K562 (cell line): ENCODE results near the gene STAMBPL1. TPM values are rescaled to one million over a fixed set of nuclear protein-coding genes. Genes with fewer than 3 reads are reported as not detected.

Experiments
- ATAC-seq: fragments of 200-7000 bp; cut with Tn5 transposase; 3 replicates; pipeline ENCODE4 v1.9.1; 2020; ENCODE audit warnings: moderate library complexity
- BruUV-seq: library from RNA; stranded (reverse); fragments of 400-500 nt; replicated peaks from 2 replicates; lab custom pipeline; 2021; lab: Mats Ljungman, UMichigan
- CTCF ChIA-PET: fragments of 300-600 bp; formaldehyde crosslinking; extraction: SDS; loops from one replicate; lab custom pipeline; 2021; ENCODE audit warnings: low intra/inter-chr PET ratio; lab: Yijun Ruan, JAX
- POLR2A ChIA-PET: fragments of 300-600, 350-650 bp; sonication (Branson Sonifier 250); formaldehyde crosslinking; extraction: SDS; loops from one replicate; lab custom pipeline; 2021; ENCODE audit warnings: antibody characterized with exemption, inconsistent platforms; lab: Yijun Ruan, JAX
- DNase-seq, 4 experiments: peaks; one replicate each; pipeline versions ENCODE4 v3.0.0 to v3.0.0-alpha.2; 2011 to 2018; ENCODE audit warnings: low spot score in 3 of 4, mixed read lengths in 3 of 4; ENCODE audit errors: extremely low read depth in 1 of 4
- FAIRE-seq: peaks from 2 replicates; lab custom pipeline; 2011; peaks lifted over from hg19 to GRCh38; lab: Jason Lieb, UNC
- H2AFZ ChIP-seq: 2 replicates; pipeline ENCODE4 v1.6.0; 2011; ENCODE audit warnings: low read depth, low read length, control low read depth, inconsistent platforms
- H3K27ac ChIP-seq: fragments of 200-600 bp; 3 replicates; pipeline ENCODE4 v1.8.0; 2011; ENCODE audit warnings: low read depth, mild to moderate bottlenecking, control low read depth, inconsistent platforms, low read length, moderate library complexity, mixed read lengths; ENCODE audit errors: extremely low read depth
- H3K27me3 ChIP-seq, 2 experiments: fragments of 300-600 bp in 1 of 2; 2 replicates in 1 of 2; 3 replicates in 1 of 2; pipeline versions ENCODE4 v1.6.0 to v1.8.0; 2011; ENCODE audit warnings: inconsistent platforms in 2 of 2, low read length in 2 of 2, mild to moderate bottlenecking in 1 of 2, mixed read lengths in 1 of 2, moderate library complexity in 1 of 2; ENCODE audit not compliant: control insufficient read depth in 2 of 2, insufficient read depth in 2 of 2
- H3K36me3 ChIP-seq: fragments of 300-600 bp; 3 replicates; pipeline ENCODE4 v1.8.0; 2011; ENCODE audit warnings: mild to moderate bottlenecking, low read length, inconsistent platforms; ENCODE audit not compliant: control insufficient read depth, insufficient read depth
- H3K4me1 ChIP-seq, 2 experiments: fragments of 200-600 bp in 1 of 2; replicated peaks in 1 of 2; 2 replicates in 1 of 2; 3 replicates in 1 of 2; pipeline versions ENCODE4 v1.5.1 to v1.8.0; 2011; ENCODE audit warnings: inconsistent platforms in 2 of 2, low read length in 2 of 2, mild to moderate bottlenecking in 1 of 2, mixed read lengths in 1 of 2, moderate library complexity in 1 of 2; ENCODE audit not compliant: control insufficient read depth in 2 of 2, insufficient read depth in 2 of 2
- H3K4me2 ChIP-seq: 2 replicates; pipeline ENCODE4 v1.6.1; 2011; ENCODE audit warnings: low read length, control low read depth, inconsistent platforms, mixed read lengths; ENCODE audit not compliant: insufficient read depth
- H3K4me3 ChIP-seq: fragments of 200-600 bp; sonication (generic), shearing (Covaris generic); 2 replicates; pipeline ENCODE4 v1.5.1; 2016; ENCODE audit warnings: control low read depth, inconsistent platforms
- H3K79me2 ChIP-seq: fragments of 200-600 bp; 3 replicates; pipeline ENCODE4 v1.8.0; 2011; ENCODE audit warnings: low read length, inconsistent platforms; ENCODE audit not compliant: control insufficient read depth, insufficient read depth
- H3K9ac ChIP-seq, 2 experiments: 2 replicates each; pipeline versions ENCODE4 v1.6.0 to v1.6.1; 2011; ENCODE audit warnings: low read depth in 2 of 2, low read length in 2 of 2, control low read depth in 1 of 2, inconsistent platforms in 1 of 2, mild to moderate bottlenecking in 1 of 2, mixed read lengths in 1 of 2; ENCODE audit not compliant: insufficient read depth in 1 of 2
- H3K9me1 ChIP-seq: one replicate; pipeline ENCODE4 v1.6.0; 2011; ENCODE audit warnings: inconsistent platforms, mild to moderate bottlenecking, low read length, moderate library complexity; ENCODE audit not compliant: control insufficient read depth, insufficient read depth
- H3K9me3 ChIP-seq: replicated peaks from 2 replicates; pipeline ENCODE4 v1.5.1; 2011; ENCODE audit warnings: low read depth, low read length, inconsistent platforms; ENCODE audit not compliant: control insufficient read depth, insufficient read depth
- H4K20me1 ChIP-seq: replicated peaks from 2 replicates; pipeline ENCODE4 v1.6.1; 2011; ENCODE audit warnings: low read length, inconsistent platforms, mixed read lengths; ENCODE audit not compliant: control insufficient read depth, insufficient read depth
- HEY1 ChIP-seq: fragments of 250-450 bp; sonication (Bioruptor Pico); IDR thresholded peaks from 2 replicates; pipeline ENCODE4 v1.5.0; 2020; ENCODE audit warnings: mild to moderate bottlenecking, moderate library complexity, borderline replicate concordance
- MAFF ChIP-seq: IDR thresholded peaks from 2 replicates; pipeline ENCODE4 v1.6.1; 2012; ENCODE audit warnings: low read length, improper control_type of control experiment
- SMARCA5 ChIP-seq: fragments of 450-650 bp; IDR thresholded peaks from 2 replicates; pipeline ENCODE4 v1.6.1; 2016
- WGBS: fragments of 100-300 bp; shearing (Covaris generic); methylation state at CpG from one replicate; pipeline ENCODE4 v1.1.6; 2016; ENCODE audit warnings: low coverage, mixed read lengths; ENCODE audit not compliant: insufficient coverage; ENCODE audit errors: missing lambda C conversion rate; 5-methylcytosine and 5-hydroxymethylcytosine counted together
- in situ Hi-C: fragments of 300-500 bp; cut with MboI; formaldehyde crosslinking; loops from 4 replicates; pipeline ENCODE4 v1.15.0; 2018; ENCODE audit warnings: inconsistent platforms, mixed read lengths
- intact Hi-C: fragments of 100-400 bp; cut with micrococcal nuclease; formaldehyde crosslinking; loops from 2 replicates; pipeline ENCODE4 v1.14.2; 2022
- polyA plus RNA-seq, 8 experiments: library from polyadenylated mRNA; depleted of rRNA in 4 of 8; stranded (reverse) in 5 of 8; unstranded in 3 of 8; fragments of >200 nt; fragmentation: Nextera tagmentation in 2 of 8; fragmentation: Illumina TruSeq in 1 of 8; extraction: Ambion mirVana in 2 of 8; extraction: Trizol in 1 of 8; gene quantifications; 2 replicates each; pipeline versions ENCODE4 v1.2.1 to v1.2.3, GENCODE V29; 2011 to 2014; ENCODE audit warnings: inconsistent platforms in 1 of 8, missing spikeins in 1 of 8
- total RNA-seq, 7 experiments: library from RNA; depleted of rRNA in 6 of 7; stranded (reverse); fragments of >200 nt in 6 of 7; fragmentation: Illumina TruSeq in 2 of 7; extraction: Trizol in 2 of 7; gene quantifications; 2 replicates each; pipeline versions ENCODE4 v1.2.1 to v1.2.3, GENCODE V29; 2011 to 2021; ENCODE audit warnings: low replicate concordance in 1 of 7
- TF ChIP-seq, protein P1 (sequence below): fragments of 450-650 bp; IDR thresholded peaks from 2 replicates; pipeline ENCODE4 v1.6.1; 2016; ENCODE audit warnings: mild to moderate bottlenecking, moderate library complexity

STAMBPL1 gene
- total and polyA plus RNA-seq, 9 of the 15 experiments (the other 6 are each of a cell fraction or from before 2014, with no cell fraction given), result 0.09 TPM; not detected in 8

DNA sequence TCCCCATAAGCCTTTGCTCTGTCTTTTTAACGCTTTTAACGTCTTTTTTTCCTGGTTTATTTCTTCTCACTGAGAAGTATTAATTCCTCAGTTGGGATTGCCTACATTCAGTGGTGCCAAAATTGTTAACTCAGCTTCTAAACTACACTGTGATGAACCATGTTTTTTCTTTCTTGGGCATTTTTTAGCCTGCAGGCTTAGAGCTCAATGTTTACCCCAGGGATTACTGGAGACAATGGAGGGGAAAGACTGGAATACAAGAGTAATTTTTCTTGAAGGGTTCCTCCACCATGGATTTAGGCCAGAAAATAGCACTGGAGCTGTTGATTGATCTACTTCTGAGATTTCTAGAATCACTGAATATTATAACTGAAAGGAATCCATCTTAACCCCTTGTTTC, 19.8 kb downstream of the STAMBPL1 start:
- no peaks in the 10 kb centered on the region for H3K79me2 ChIP-seq
- H3K4me1 ChIP-seq, result no peaks in the 10 kb centered on the region

More for the DNA sequence above, 19.8 kb downstream of the STAMBPL1 start:
- ChIA-PET CTCF (no interaction called here), POLR2A (no interaction called here)
- no TSS peak for BruUV-seq
- H2AFZ ChIP-seq, result no peak overlapping the region
- no peaks in the 10 kb centered on the region for H3K27me3 ChIP-seq
- H3K36me3 ChIP-seq, result no peaks in the 10 kb centered on the region
- no peak for ATAC-seq
- no peak for FAIRE-seq
- intact Hi-C loops, result no loop called here
- in situ Hi-C loops, result no loop called here
- no peak overlapping the region for H3K4me3 ChIP-seq
- no peak overlapping the region for H3K27ac ChIP-seq
- H4K20me1 ChIP-seq, result no peaks in the 10 kb centered on the region
- WGBS, result 0% methylated on average over 2 of the region's 2 CpGs
- no peaks in the 10 kb centered on the region for H3K9me1 ChIP-seq
- no peak for TF ChIP-seq SMARCA5
- TF ChIP-seq, protein P1, sequence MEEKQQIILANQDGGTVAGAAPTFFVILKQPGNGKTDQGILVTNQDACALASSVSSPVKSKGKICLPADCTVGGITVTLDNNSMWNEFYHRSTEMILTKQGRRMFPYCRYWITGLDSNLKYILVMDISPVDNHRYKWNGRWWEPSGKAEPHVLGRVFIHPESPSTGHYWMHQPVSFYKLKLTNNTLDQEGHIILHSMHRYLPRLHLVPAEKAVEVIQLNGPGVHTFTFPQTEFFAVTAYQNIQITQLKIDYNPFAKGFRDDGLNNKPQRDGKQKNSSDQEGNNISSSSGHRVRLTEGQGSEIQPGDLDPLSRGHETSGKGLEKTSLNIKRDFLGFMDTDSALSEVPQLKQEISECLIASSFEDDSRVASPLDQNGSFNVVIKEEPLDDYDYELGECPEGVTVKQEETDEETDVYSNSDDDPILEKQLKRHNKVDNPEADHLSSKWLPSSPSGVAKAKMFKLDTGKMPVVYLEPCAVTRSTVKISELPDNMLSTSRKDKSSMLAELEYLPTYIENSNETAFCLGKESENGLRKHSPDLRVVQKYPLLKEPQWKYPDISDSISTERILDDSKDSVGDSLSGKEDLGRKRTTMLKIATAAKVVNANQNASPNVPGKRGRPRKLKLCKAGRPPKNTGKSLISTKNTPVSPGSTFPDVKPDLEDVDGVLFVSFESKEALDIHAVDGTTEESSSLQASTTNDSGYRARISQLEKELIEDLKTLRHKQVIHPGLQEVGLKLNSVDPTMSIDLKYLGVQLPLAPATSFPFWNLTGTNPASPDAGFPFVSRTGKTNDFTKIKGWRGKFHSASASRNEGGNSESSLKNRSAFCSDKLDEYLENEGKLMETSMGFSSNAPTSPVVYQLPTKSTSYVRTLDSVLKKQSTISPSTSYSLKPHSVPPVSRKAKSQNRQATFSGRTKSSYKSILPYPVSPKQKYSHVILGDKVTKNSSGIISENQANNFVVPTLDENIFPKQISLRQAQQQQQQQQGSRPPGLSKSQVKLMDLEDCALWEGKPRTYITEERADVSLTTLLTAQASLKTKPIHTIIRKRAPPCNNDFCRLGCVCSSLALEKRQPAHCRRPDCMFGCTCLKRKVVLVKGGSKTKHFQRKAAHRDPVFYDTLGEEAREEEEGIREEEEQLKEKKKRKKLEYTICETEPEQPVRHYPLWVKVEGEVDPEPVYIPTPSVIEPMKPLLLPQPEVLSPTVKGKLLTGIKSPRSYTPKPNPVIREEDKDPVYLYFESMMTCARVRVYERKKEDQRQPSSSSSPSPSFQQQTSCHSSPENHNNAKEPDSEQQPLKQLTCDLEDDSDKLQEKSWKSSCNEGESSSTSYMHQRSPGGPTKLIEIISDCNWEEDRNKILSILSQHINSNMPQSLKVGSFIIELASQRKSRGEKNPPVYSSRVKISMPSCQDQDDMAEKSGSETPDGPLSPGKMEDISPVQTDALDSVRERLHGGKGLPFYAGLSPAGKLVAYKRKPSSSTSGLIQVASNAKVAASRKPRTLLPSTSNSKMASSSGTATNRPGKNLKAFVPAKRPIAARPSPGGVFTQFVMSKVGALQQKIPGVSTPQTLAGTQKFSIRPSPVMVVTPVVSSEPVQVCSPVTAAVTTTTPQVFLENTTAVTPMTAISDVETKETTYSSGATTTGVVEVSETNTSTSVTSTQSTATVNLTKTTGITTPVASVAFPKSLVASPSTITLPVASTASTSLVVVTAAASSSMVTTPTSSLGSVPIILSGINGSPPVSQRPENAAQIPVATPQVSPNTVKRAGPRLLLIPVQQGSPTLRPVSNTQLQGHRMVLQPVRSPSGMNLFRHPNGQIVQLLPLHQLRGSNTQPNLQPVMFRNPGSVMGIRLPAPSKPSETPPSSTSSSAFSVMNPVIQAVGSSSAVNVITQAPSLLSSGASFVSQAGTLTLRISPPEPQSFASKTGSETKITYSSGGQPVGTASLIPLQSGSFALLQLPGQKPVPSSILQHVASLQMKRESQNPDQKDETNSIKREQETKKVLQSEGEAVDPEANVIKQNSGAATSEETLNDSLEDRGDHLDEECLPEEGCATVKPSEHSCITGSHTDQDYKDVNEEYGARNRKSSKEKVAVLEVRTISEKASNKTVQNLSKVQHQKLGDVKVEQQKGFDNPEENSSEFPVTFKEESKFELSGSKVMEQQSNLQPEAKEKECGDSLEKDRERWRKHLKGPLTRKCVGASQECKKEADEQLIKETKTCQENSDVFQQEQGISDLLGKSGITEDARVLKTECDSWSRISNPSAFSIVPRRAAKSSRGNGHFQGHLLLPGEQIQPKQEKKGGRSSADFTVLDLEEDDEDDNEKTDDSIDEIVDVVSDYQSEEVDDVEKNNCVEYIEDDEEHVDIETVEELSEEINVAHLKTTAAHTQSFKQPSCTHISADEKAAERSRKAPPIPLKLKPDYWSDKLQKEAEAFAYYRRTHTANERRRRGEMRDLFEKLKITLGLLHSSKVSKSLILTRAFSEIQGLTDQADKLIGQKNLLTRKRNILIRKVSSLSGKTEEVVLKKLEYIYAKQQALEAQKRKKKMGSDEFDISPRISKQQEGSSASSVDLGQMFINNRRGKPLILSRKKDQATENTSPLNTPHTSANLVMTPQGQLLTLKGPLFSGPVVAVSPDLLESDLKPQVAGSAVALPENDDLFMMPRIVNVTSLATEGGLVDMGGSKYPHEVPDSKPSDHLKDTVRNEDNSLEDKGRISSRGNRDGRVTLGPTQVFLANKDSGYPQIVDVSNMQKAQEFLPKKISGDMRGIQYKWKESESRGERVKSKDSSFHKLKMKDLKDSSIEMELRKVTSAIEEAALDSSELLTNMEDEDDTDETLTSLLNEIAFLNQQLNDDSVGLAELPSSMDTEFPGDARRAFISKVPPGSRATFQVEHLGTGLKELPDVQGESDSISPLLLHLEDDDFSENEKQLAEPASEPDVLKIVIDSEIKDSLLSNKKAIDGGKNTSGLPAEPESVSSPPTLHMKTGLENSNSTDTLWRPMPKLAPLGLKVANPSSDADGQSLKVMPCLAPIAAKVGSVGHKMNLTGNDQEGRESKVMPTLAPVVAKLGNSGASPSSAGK, result no peak
- TF ChIP-seq HEY1, result no peak
- TF ChIP-seq MAFF, result no peak
- no peak overlapping the region for H3K4me2 ChIP-seq
- no peaks in the 10 kb centered on the region for H3K9me3 ChIP-seq
- no peak for DNase-seq
- H3K9ac ChIP-seq, result no peak overlapping the region
